ENCODE data around the gene HECW1. TPM values are rescaled to one million over a fixed set of nuclear protein-coding genes. Genes with fewer than 3 reads are reported as not detected.

Gene HECW1
- total and polyA plus RNA-seq, 2 experiments from 2014 or later: 2.0 to 4.8 TPM

- TF ChIP-seq EZH2phosphoT487 (IDR thresholded peaks at IDR 0.05; ENCODE audit: insufficient read depth, low read depth) (no peak), EZH2 (IDR thresholded peaks at IDR 0.05; ENCODE audit: insufficient read depth, poor library complexity, severe bottlenecking) (no peak)
- DNase-seq: no peak
- no peaks in the 10 kb centered on the region for H3K9me3 ChIP-seq (ENCODE audit: low read depth)
- H3K27ac ChIP-seq: no peak overlapping the region
- in situ Hi-C loops (cut with MboI): no loop called here
- H3K9me2 ChIP-seq (ENCODE audit: insufficient read depth): no peaks in the 10 kb centered on the region
- peaks cover 45% of the 10 kb centered on the region for H3K36me3 ChIP-seq (ENCODE audit: low read depth)
- H3K4me2 ChIP-seq (ENCODE audit: unreplicated experiment): no peak overlapping the region
- peaks cover 33% of the 10 kb centered on the region for H3K4me1 ChIP-seq (ENCODE audit: insufficient read depth)
- peaks cover 61% of the 10 kb centered on the region for H3F3A ChIP-seq (ENCODE audit: insufficient read depth)
- H3K79me2 ChIP-seq (ENCODE audit: insufficient read depth): peaks cover 95% of the 10 kb centered on the region
- H4K20me1 ChIP-seq (ENCODE audit: insufficient read depth): peaks cover 16% of the 10 kb centered on the region; the same call in 1 of the 2 replicates
- H3K27me3 ChIP-seq (replicated peaks; ENCODE audit: insufficient read depth): no peaks in the 10 kb centered on the region
- no peak overlapping the region for H3K4me3 ChIP-seq
- no peak overlapping the region for H2AFZ ChIP-seq
- WGBS, 2 experiments (ENCODE audit: low coverage in 1 of 2, low lambda C conversion rate in 2 of 2, missing lambda C conversion rate in 2 of 2): 97% methylated on average over 2 of the region's 2 CpGs
- H3K9ac ChIP-seq: no peak overlapping the region
Measured at GRCh38 chr7:43609097-43609496, 496.6 kb downstream of the HECW1 start.

DNA sequence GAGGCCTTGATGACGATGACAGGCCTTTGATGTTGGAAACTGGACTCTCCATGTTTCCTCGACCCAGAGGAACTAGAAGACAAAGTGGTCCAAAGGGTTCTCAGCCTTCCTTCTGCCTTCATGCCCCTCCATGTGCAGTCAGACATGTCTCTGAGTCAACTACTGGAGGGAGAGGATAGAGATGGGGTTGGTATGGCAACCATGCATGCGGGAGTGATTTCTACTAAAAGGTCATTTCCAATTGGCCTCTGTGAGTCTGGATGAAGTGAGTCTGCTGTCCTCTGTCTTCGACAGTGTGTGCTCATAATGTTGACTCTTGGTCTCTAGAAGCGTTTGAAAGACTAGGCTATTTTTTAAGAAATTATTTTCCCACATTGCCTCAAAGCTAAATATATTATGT is 499.7 kb downstream of the HECW1 start:
- peak; percentile 55 for DNase-seq
- no peaks in the 10 kb centered on the region for H3K9me3 ChIP-seq (ENCODE audit: low read depth)
- H3K36me3 ChIP-seq (ENCODE audit: low read depth): peaks cover 58% of the 10 kb centered on the region
- peaks cover 5% of the 10 kb centered on the region; the same call in 1 of the 2 replicates for H4K20me1 ChIP-seq (ENCODE audit: insufficient read depth)
- H3K4me2 ChIP-seq (ENCODE audit: unreplicated experiment): peak overlapping the region; percentile 34
- peak overlapping the region; percentile 50 for H3K9ac ChIP-seq
- no peak overlapping the region for H2AFZ ChIP-seq
- peaks cover 32% of the 10 kb centered on the region for H3K4me1 ChIP-seq (ENCODE audit: insufficient read depth)
- TF ChIP-seq EZH2phosphoT487 (IDR thresholded peaks at IDR 0.05; ENCODE audit: insufficient read depth, low read depth) (no peak), EZH2 (IDR thresholded peaks at IDR 0.05; ENCODE audit: insufficient read depth, poor library complexity, severe bottlenecking) (no peak)
- H3K9me2 ChIP-seq (ENCODE audit: insufficient read depth): no peaks in the 10 kb centered on the region
- peaks cover 95% of the 10 kb centered on the region for H3K79me2 ChIP-seq (ENCODE audit: insufficient read depth)
- WGBS, 2 experiments (ENCODE audit: low coverage in 1 of 2, low lambda C conversion rate in 2 of 2, missing lambda C conversion rate in 2 of 2): 45 to 47% methylated on average over 5 of the region's 5 CpGs
- peak overlapping the region; percentile 85 for H3K27ac ChIP-seq
- peaks cover 77% of the 10 kb centered on the region for H3F3A ChIP-seq (ENCODE audit: insufficient read depth)
- no peaks in the 10 kb centered on the region for H3K27me3 ChIP-seq (replicated peaks; ENCODE audit: insufficient read depth)
- peak overlapping the region; percentile 10; the same call in 1 of the 2 replicates for H3K4me3 ChIP-seq
- in situ Hi-C loops (cut with MboI): no loop called here

DNA sequence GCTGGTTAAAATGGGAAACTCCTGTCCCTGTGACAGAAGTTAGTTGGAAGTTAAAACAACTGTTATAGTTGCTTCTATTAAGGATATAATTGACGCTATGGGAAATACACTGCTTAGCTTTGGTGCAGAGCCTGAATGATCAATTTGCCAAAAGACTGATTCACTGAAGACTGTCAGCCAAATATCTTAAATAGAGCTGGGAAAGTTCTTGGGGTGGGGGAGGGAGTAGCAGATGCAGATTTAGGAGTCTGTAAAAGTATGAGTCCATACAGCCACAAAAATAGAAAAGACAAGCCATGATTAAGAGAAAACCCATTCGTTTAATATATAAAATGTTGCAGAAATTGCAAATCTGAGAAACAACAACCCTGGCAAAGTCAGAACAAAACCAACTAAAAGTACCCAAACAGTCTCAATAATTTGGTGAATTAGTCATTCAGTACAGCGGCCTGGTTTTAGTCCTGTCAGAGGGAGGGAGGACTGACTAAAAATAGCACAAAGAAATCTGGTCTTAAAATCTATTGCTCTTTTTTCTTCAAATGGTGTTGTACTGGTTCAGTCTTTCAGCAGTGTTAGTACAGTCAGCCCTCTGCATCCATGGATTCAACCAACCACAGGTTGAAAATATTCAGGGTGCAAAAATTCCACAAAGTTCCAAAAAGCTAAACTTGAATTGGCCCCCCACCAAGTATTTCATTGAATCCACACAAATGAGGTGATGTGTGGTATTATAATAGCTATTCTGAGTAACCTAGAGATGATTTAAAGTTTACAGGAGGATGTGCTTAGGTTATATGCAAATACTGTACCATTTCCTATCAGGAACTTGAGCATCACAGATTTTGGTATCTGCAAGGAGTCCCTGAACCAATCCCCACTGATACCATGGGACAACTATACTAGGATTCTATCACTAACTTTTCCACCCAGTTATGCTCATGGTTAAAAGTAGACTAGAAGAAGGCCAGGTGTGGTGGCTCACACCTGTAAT is 500.4 kb downstream of the HECW1 start:
- in situ Hi-C loops (cut with MboI): no loop called here
- peaks cover 64% of the 10 kb centered on the region for H3K36me3 ChIP-seq (ENCODE audit: low read depth)
- peaks cover 95% of the 10 kb centered on the region for H3K79me2 ChIP-seq (ENCODE audit: insufficient read depth)
- H3K4me2 ChIP-seq (ENCODE audit: unreplicated experiment): peak overlapping the region; percentile 34
- DNase-seq: peak; percentile 84
- H3K4me1 ChIP-seq (ENCODE audit: insufficient read depth): peaks cover 32% of the 10 kb centered on the region
- H3F3A ChIP-seq (ENCODE audit: insufficient read depth): peaks cover 73% of the 10 kb centered on the region
- no peaks in the 10 kb centered on the region for H3K27me3 ChIP-seq (replicated peaks; ENCODE audit: insufficient read depth)
- TF ChIP-seq EZH2phosphoT487 (IDR thresholded peaks at IDR 0.05; ENCODE audit: insufficient read depth, low read depth) (no peak), EZH2 (IDR thresholded peaks at IDR 0.05; ENCODE audit: insufficient read depth, poor library complexity, severe bottlenecking) (no peak)
- H4K20me1 ChIP-seq (ENCODE audit: insufficient read depth): peaks cover 5% of the 10 kb centered on the region; the same call in 1 of the 2 replicates
- no peaks in the 10 kb centered on the region for H3K9me3 ChIP-seq (ENCODE audit: low read depth)
- H3K27ac ChIP-seq: peak overlapping the region; percentile 85
- peak overlapping the region; percentile 50 for H3K9ac ChIP-seq
- peak overlapping the region; percentile 10; the same call in 1 of the 2 replicates for H3K4me3 ChIP-seq
- H2AFZ ChIP-seq: no peak overlapping the region
- H3K9me2 ChIP-seq (ENCODE audit: insufficient read depth): no peaks in the 10 kb centered on the region
- 0 to 1% methylated on average over 3 of the region's 3 CpGs for WGBS, 2 experiments (ENCODE audit: low coverage in 1 of 2, low lambda C conversion rate in 2 of 2, missing lambda C conversion rate in 2 of 2)

Small RNA genes within 50 kb of the gene (microRNA-seq; reads per million reads assigned to microRNA genes)
- gene MIR3943 (ENCODE audit: borderline number of aligned reads): not detected

Small RNA genes within 50 kb of the gene (small RNA-seq; reads per million reads assigned to genes)
- gene MIR3943 (ENCODE audit: low read depth, low replicate concordance) (not detected), gene RF00019 (ENCODE audit: low read depth, low replicate concordance) (not detected), gene RNU6-575P (ENCODE audit: low read depth, low replicate concordance) (not detected), gene RNU7-35P (ENCODE audit: low read depth, low replicate concordance) (not detected)

Other genes starting within 250 kb of the HECW1 start
- gene C7orf25, start 200.6 kb upstream of the HECW1 start, total RNA-seq (2014; rRNA removed; shearing (Covaris generic)): 11.1 and 19.3 TPM in 2 replicates
- 4.2 and 6.3 TPM in 2 replicates for gene C7orf25, start 200.6 kb upstream of the HECW1 start, polyA plus RNA-seq (2016; fragmentation: Nextera tagmentation; extraction: Ambion mirVana)
- 55.1 and 65.2 TPM in 2 replicates for gene PSMA2, start 180.5 kb upstream of the HECW1 start, total RNA-seq (2014; rRNA removed; shearing (Covaris generic))
- gene PSMA2, start 180.5 kb upstream of the HECW1 start, polyA plus RNA-seq (2016; fragmentation: Nextera tagmentation; extraction: Ambion mirVana): 206 and 218 TPM in 2 replicates
- gene MRPL32, start 180.3 kb upstream of the HECW1 start, total RNA-seq (2014; rRNA removed; shearing (Covaris generic)): 43.4 and 45.3 TPM in 2 replicates
- 72.5 and 76.3 TPM in 2 replicates for gene MRPL32, start 180.3 kb upstream of the HECW1 start, polyA plus RNA-seq (2016; fragmentation: Nextera tagmentation; extraction: Ambion mirVana)